ENCODE results near the gene SDF2. TPM values are rescaled to one million over a fixed set of nuclear protein-coding genes. Genes with fewer than 3 reads are reported as not detected.

Gene SDF2
- total and polyA plus RNA-seq, 9 of the 15 experiments (the other 6 are each of a cell fraction or from before 2014, with no cell fraction given): 41.2 to 132 (median 65.6) TPM

DNA sequence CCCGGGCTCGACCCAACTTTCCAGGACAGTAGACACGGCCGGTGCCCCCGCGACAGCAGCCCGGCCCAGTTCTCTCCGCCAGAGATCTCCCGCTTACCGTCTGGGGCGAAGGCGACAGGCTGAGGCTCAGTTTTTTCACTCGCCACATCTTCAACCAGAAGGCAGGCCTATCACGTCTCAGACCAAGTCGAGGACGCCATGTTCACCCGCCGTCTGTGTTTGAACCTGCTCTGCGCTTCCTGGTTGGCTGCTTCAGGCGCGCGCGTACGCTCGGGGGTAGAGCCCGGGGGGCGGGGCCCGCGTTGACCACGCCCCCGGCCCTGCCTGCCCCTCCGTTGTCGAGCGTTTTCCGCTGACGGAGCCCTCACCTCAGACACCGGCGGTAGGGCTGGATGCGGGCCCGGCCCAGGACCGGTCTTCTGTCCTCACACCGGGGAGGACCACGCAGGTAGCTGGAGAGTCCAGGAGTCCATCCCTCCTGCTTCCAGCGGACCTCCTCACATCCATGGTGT, 62.9 kb downstream of the SDF2 start, which contains the start of gene SPAG5 (continued):
- TF ChIP-seq, protein P1, sequence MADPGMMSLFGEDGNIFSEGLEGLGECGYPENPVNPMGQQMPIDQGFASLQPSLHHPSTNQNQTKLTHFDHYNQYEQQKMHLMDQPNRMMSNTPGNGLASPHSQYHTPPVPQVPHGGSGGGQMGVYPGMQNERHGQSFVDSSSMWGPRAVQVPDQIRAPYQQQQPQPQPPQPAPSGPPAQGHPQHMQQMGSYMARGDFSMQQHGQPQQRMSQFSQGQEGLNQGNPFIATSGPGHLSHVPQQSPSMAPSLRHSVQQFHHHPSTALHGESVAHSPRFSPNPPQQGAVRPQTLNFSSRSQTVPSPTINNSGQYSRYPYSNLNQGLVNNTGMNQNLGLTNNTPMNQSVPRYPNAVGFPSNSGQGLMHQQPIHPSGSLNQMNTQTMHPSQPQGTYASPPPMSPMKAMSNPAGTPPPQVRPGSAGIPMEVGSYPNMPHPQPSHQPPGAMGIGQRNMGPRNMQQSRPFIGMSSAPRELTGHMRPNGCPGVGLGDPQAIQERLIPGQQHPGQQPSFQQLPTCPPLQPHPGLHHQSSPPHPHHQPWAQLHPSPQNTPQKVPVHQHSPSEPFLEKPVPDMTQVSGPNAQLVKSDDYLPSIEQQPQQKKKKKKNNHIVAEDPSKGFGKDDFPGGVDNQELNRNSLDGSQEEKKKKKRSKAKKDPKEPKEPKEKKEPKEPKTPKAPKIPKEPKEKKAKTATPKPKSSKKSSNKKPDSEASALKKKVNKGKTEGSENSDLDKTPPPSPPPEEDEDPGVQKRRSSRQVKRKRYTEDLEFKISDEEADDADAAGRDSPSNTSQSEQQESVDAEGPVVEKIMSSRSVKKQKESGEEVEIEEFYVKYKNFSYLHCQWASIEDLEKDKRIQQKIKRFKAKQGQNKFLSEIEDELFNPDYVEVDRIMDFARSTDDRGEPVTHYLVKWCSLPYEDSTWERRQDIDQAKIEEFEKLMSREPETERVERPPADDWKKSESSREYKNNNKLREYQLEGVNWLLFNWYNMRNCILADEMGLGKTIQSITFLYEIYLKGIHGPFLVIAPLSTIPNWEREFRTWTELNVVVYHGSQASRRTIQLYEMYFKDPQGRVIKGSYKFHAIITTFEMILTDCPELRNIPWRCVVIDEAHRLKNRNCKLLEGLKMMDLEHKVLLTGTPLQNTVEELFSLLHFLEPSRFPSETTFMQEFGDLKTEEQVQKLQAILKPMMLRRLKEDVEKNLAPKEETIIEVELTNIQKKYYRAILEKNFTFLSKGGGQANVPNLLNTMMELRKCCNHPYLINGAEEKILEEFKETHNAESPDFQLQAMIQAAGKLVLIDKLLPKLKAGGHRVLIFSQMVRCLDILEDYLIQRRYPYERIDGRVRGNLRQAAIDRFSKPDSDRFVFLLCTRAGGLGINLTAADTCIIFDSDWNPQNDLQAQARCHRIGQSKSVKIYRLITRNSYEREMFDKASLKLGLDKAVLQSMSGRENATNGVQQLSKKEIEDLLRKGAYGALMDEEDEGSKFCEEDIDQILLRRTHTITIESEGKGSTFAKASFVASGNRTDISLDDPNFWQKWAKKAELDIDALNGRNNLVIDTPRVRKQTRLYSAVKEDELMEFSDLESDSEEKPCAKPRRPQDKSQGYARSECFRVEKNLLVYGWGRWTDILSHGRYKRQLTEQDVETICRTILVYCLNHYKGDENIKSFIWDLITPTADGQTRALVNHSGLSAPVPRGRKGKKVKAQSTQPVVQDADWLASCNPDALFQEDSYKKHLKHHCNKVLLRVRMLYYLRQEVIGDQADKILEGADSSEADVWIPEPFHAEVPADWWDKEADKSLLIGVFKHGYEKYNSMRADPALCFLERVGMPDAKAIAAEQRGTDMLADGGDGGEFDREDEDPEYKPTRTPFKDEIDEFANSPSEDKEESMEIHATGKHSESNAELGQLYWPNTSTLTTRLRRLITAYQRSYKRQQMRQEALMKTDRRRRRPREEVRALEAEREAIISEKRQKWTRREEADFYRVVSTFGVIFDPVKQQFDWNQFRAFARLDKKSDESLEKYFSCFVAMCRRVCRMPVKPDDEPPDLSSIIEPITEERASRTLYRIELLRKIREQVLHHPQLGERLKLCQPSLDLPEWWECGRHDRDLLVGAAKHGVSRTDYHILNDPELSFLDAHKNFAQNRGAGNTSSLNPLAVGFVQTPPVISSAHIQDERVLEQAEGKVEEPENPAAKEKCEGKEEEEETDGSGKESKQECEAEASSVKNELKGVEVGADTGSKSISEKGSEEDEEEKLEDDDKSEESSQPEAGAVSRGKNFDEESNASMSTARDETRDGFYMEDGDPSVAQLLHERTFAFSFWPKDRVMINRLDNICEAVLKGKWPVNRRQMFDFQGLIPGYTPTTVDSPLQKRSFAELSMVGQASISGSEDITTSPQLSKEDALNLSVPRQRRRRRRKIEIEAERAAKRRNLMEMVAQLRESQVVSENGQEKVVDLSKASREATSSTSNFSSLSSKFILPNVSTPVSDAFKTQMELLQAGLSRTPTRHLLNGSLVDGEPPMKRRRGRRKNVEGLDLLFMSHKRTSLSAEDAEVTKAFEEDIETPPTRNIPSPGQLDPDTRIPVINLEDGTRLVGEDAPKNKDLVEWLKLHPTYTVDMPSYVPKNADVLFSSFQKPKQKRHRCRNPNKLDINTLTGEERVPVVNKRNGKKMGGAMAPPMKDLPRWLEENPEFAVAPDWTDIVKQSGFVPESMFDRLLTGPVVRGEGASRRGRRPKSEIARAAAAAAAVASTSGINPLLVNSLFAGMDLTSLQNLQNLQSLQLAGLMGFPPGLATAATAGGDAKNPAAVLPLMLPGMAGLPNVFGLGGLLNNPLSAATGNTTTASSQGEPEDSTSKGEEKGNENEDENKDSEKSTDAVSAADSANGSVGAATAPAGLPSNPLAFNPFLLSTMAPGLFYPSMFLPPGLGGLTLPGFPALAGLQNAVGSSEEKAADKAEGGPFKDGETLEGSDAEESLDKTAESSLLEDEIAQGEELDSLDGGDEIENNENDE (IDR thresholded peaks at IDR 0.05; ENCODE audit: low read depth, low read length): no peak
- TF ChIP-seq CGGBP1 (CRISPR knock-in tag; IDR thresholded peaks at IDR 0.05): 0 out of 2 replicates have a peak, but pooled peaks have one; percentile 66
- TF ChIP-seq U2AF1 (optimal IDR thresholded peaks at IDR 0.05; ENCODE audit: low read depth, low read length): no peak
- TF ChIP-seq, protein P2, sequence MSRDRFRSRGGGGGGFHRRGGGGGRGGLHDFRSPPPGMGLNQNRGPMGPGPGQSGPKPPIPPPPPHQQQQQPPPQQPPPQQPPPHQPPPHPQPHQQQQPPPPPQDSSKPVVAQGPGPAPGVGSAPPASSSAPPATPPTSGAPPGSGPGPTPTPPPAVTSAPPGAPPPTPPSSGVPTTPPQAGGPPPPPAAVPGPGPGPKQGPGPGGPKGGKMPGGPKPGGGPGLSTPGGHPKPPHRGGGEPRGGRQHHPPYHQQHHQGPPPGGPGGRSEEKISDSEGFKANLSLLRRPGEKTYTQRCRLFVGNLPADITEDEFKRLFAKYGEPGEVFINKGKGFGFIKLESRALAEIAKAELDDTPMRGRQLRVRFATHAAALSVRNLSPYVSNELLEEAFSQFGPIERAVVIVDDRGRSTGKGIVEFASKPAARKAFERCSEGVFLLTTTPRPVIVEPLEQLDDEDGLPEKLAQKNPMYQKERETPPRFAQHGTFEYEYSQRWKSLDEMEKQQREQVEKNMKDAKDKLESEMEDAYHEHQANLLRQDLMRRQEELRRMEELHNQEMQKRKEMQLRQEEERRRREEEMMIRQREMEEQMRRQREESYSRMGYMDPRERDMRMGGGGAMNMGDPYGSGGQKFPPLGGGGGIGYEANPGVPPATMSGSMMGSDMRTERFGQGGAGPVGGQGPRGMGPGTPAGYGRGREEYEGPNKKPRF (IDR thresholded peaks at IDR 0.05; ENCODE audit: low read depth, low read length): no peak
- TF ChIP-seq HLTF (IDR thresholded peaks at IDR 0.05): no peak; the same call in 1 of the 2 replicates
- TF ChIP-seq PHB (CRISPR knock-in tag; IDR thresholded peaks at IDR 0.05): no peak; the same call in 1 of the 2 replicates
- TF ChIP-seq SMARCB1 (IDR thresholded peaks at IDR 0.05; ENCODE audit: insufficient read length, low read depth): no peak
- TF ChIP-seq NRF1 (conservative IDR thresholded peaks at IDR 0.05 in 1 of 2, IDR thresholded peaks at IDR 0.05 in 1 of 2): peak; percentile 87 to 89
- TF ChIP-seq ZNF512 (tag; IDR thresholded peaks at IDR 0.05): no peak
- no peak for TF ChIP-seq ZNF175 (CRISPR knock-in tag; IDR thresholded peaks at IDR 0.05; ENCODE audit: low read depth)
- TF ChIP-seq CREM (IDR thresholded peaks at IDR 0.05; ENCODE audit: low read depth): peak; percentile 84
- no peak for TF ChIP-seq ZNF707 (CRISPR knock-in tag; conservative IDR thresholded peaks at IDR 0.05)
- peak; percentile 92; the same call in 1 of the 2 replicates for TF ChIP-seq NFRKB (IDR thresholded peaks at IDR 0.05; ENCODE audit: low read depth)
- no peak for TF ChIP-seq CBFA2T2 (conservative IDR thresholded peaks at IDR 0.05)
